LNCaP clone FGC (cell line): ENCODE measurements around the gene ZGPAT.

Source experiments
- DNase-seq: peaks from one replicate; pipeline ENCODE4 v3.0.0-alpha.2; 2011; ENCODE audit warnings: low read depth
- H3K4me3 ChIP-seq: 2 replicates; pipeline ENCODE4 v1.5.1; 2011; ENCODE audit warnings: mild to moderate bottlenecking, low read depth, low read length, control low read depth
- CTCF ChIP-seq: IDR thresholded peaks from 2 replicates; pipeline ENCODE4 v1.5.1; 2012; ENCODE audit warnings: mild to moderate bottlenecking; ENCODE audit not compliant: control insufficient read depth, insufficient read depth; ENCODE audit errors: extremely low read depth

The ZGPAT gene

GRCh38 chr20:63778034-63778752 is 70.4 kb downstream of the ZGPAT start:
- no peak for DNase-seq
- no peak for TF ChIP-seq CTCF
- H3K4me3 ChIP-seq: no peak overlapping the region

GRCh38 chr20:63778857-63779256 is 71.0 kb downstream of the ZGPAT start:
- no peak overlapping the region for H3K4me3 ChIP-seq
- no peak for TF ChIP-seq CTCF
- no peak for DNase-seq

- TF ChIP-seq CTCF: no peak
- no peak for DNase-seq
- no peak overlapping the region for H3K4me3 ChIP-seq
Measured at GRCh38 chr20:63781181-63781580, 73.3 kb downstream of the ZGPAT start.

GRCh38 chr20:63782051-63782471 is 74.2 kb downstream of the ZGPAT start:
- H3K4me3 ChIP-seq: no peak overlapping the region
- TF ChIP-seq CTCF: no peak
- DNase-seq: no peak

- no peak for TF ChIP-seq CTCF
- DNase-seq: no peak
Measured at GRCh38 chr20:63782521-63782971, 74.7 kb downstream of the ZGPAT start.

GRCh38 chr20:63783970-63784369 is 76.1 kb downstream of the ZGPAT start:
- TF ChIP-seq CTCF: no peak
- DNase-seq: no peak
- H3K4me3 ChIP-seq: no peak overlapping the region

More at GRCh38 chr20:63782521-63782971, 74.7 kb downstream of the ZGPAT start:
- no peak overlapping the region for H3K4me3 ChIP-seq

- no peak overlapping the region for H3K4me3 ChIP-seq
- no peak for DNase-seq
- TF ChIP-seq CTCF: no peak
Measured at GRCh38 chr20:63785691-63786131, 77.9 kb downstream of the ZGPAT start.
